Measurements from ENCODE around the gene EIPR1.

EIPR1 gene

GRCh38 chr2:3253913-3254441, 123.6 kb downstream of the EIPR1 start:
- peaks cover 2% of the 10 kb centered on the region for H3K9me3 ChIP-seq (ENCODE audit: low read length)
- H3K4me1 ChIP-seq (ENCODE audit: insufficient read depth, low read length): peaks cover 24% of the 10 kb centered on the region
- H3K4me3 ChIP-seq (ENCODE audit: low read length): no peak overlapping the region
- H3K36me3 ChIP-seq (ENCODE audit: insufficient read depth, low read length): no peaks in the 10 kb centered on the region
- H2AFZ ChIP-seq (ENCODE audit: low read depth, low read length): no peak overlapping the region
- no peaks in the 10 kb centered on the region for H3K27me3 ChIP-seq (ENCODE audit: insufficient read depth, low read length)

- peaks cover 13% of the 10 kb centered on the region for H3K4me1 ChIP-seq (ENCODE audit: insufficient read depth, low read length)
- H3K27me3 ChIP-seq (ENCODE audit: insufficient read depth, low read length): no peaks in the 10 kb centered on the region
- no peak overlapping the region for H3K4me3 ChIP-seq (ENCODE audit: low read length)
- H3K9me3 ChIP-seq (ENCODE audit: low read length): peaks cover 4% of the 10 kb centered on the region
- no peak overlapping the region for H2AFZ ChIP-seq (ENCODE audit: low read depth, low read length)
- no peaks in the 10 kb centered on the region for H3K36me3 ChIP-seq (ENCODE audit: insufficient read depth, low read length)
Observed at GRCh38 chr2:3251946-3252345, 125.7 kb downstream of the EIPR1 start.

DNA sequence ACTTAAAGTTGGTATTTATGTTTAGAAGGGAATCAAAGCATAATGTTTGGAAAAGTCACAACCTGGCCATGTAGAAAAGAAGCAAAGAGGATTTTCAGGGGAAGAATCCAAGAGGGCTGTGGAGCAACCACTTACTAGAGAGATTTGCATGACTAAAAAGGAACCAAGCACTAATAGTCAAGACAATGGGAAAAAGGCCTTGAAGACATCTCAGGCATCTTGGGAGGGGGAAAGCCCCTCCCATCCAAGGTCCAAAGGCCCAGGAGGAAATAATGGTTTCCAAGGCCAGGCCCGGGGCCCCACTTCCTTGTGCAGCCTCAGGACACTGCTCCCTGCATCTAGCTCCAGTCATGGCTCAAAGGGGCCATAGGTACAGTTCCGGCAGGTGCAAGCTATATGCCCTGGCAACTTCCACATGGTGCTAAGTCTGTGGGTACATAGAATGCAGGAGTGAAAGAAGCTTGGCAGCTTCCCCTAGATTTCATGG, 128.1 kb downstream of the EIPR1 start:
- H3K4me3 ChIP-seq (ENCODE audit: low read length): no peak overlapping the region
- H3K4me1 ChIP-seq (ENCODE audit: insufficient read depth, low read length): no peaks in the 10 kb centered on the region
- H2AFZ ChIP-seq (ENCODE audit: low read depth, low read length): no peak overlapping the region
- peaks cover 4% of the 10 kb centered on the region for H3K9me3 ChIP-seq (ENCODE audit: low read length)
- H3K27me3 ChIP-seq (ENCODE audit: insufficient read depth, low read length): no peaks in the 10 kb centered on the region
- H3K36me3 ChIP-seq (ENCODE audit: insufficient read depth, low read length): no peaks in the 10 kb centered on the region

DNA sequence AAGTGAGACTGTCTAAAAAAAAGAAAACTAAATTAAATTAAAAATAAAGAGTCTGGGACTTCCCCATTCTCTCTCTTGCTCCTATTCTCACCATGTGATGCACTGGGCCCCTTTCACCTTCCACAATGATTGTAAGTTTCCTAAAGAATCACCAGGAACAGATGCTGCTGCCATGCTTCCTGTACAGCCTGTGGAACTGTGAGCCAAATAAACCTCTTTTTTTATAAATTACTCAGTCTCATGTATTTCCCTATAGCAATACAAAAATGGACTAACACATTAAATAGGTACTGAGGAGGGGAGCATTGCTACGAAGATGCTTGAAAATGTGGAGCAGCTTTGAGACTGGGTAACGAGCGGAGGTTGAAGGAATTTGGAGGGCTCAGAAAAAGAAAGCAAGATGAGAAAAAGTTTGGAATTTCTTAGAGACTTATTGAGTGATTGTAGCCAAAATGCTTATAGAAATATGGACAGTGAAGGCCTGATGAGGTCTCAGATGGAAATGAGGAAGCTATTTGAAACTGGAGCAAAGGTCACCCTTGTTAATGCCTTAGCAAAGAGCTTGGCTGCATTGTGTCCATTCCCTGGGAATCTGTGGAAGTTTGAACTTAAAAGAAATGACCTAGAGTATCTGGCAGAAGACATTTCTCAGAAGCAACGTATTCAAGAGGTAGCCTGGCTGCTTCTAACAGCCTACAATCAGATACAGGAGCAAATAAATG, 128.7 kb downstream of the EIPR1 start:
- Histone ChIP-seq H3K4me1 (ENCODE audit: insufficient read depth, low read length) (no peaks in the 10 kb centered on the region), H3K27me3 (ENCODE audit: insufficient read depth, low read length) (no peaks in the 10 kb centered on the region), H2AFZ (ENCODE audit: low read depth, low read length) (no peak overlapping the region), H3K36me3 (ENCODE audit: insufficient read depth, low read length) (no peaks in the 10 kb centered on the region), H3K9me3 (ENCODE audit: low read length) (peaks cover 4% of the 10 kb centered on the region), H3K4me3 (ENCODE audit: low read length) (no peak overlapping the region)

DNA sequence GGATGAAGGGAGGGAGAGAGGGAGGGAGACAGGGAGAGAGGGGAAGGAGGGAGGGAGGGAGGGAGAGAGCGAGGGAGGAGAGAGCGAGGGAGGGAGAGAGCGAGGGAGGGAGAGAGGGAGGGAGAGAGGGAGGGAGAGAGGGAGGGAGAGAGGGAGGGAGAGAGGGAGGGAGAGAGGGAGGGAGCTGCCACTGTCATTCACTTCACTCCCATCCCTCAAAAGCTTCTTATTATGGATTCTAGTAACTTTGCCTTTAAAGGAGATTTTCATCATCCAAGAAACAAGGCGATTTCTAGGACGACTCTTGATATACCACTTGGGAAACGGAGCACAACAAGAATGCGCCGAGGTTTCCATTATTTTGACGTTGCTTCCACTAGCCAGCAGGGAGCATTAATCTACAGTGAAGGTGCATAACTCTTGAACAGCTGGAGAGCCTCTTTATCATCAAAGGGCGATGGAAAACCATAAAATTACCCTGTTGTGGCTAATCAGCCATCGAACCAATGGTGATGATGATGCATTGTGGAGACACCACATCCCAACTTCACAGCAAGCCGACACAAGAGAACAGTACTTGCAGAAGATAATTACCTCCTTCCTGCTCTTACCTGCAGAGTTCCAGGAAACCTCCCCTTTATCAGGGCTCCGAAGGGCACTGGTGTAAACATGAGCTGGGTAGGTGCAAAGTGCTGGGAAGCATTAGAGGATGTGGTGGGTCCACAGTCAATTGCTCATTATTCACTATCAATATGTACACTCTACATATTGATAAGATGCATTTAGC, 130.5 kb downstream of the EIPR1 start:
- Histone ChIP-seq H3K4me3 (ENCODE audit: low read length) (no peak overlapping the region), H2AFZ (ENCODE audit: low read depth, low read length) (no peak overlapping the region), H3K36me3 (ENCODE audit: insufficient read depth, low read length) (no peaks in the 10 kb centered on the region), H3K9me3 (ENCODE audit: low read length) (peaks cover 4% of the 10 kb centered on the region), H3K4me1 (ENCODE audit: insufficient read depth, low read length) (no peaks in the 10 kb centered on the region), H3K27me3 (ENCODE audit: insufficient read depth, low read length) (no peaks in the 10 kb centered on the region)

GRCh38 chr2:3246406-3246805, 131.2 kb downstream of the EIPR1 start:
- no peak overlapping the region for H3K4me3 ChIP-seq (ENCODE audit: low read length)

GRCh38 chr2:3244486-3244885, 133.1 kb downstream of the EIPR1 start:
- Histone ChIP-seq H3K27me3 (ENCODE audit: insufficient read depth, low read length) (no peaks in the 10 kb centered on the region), H3K36me3 (ENCODE audit: insufficient read depth, low read length) (no peaks in the 10 kb centered on the region), H3K4me1 (ENCODE audit: insufficient read depth, low read length) (no peaks in the 10 kb centered on the region), H3K9me3 (ENCODE audit: low read length) (peaks cover 2% of the 10 kb centered on the region), H3K4me3 (ENCODE audit: low read length) (no peak overlapping the region), H2AFZ (ENCODE audit: low read depth, low read length) (no peak overlapping the region)

More at GRCh38 chr2:3246406-3246805, 131.2 kb downstream of the EIPR1 start:
- Histone ChIP-seq H3K4me1 (ENCODE audit: insufficient read depth, low read length) (no peaks in the 10 kb centered on the region), H3K36me3 (ENCODE audit: insufficient read depth, low read length) (no peaks in the 10 kb centered on the region), H2AFZ (ENCODE audit: low read depth, low read length) (no peak overlapping the region), H3K9me3 (ENCODE audit: low read length) (peaks cover 4% of the 10 kb centered on the region), H3K27me3 (ENCODE audit: insufficient read depth, low read length) (no peaks in the 10 kb centered on the region)

GRCh38 chr2:3243804-3244203, 133.8 kb downstream of the EIPR1 start:
- Histone ChIP-seq H3K4me1 (ENCODE audit: insufficient read depth, low read length) (no peaks in the 10 kb centered on the region), H3K9me3 (ENCODE audit: low read length) (peaks cover 2% of the 10 kb centered on the region), H3K27me3 (ENCODE audit: insufficient read depth, low read length) (no peaks in the 10 kb centered on the region), H3K4me3 (ENCODE audit: low read length) (no peak overlapping the region), H2AFZ (ENCODE audit: low read depth, low read length) (no peak overlapping the region), H3K36me3 (ENCODE audit: insufficient read depth, low read length) (no peaks in the 10 kb centered on the region)

GRCh38 chr2:3242747-3243369, 134.8 kb downstream of the EIPR1 start:
- Histone ChIP-seq H3K4me1 (ENCODE audit: insufficient read depth, low read length) (no peaks in the 10 kb centered on the region), H2AFZ (ENCODE audit: low read depth, low read length) (no peak overlapping the region), H3K27me3 (ENCODE audit: insufficient read depth, low read length) (no peaks in the 10 kb centered on the region), H3K36me3 (ENCODE audit: insufficient read depth, low read length) (no peaks in the 10 kb centered on the region), H3K9me3 (ENCODE audit: low read length) (peaks cover 2% of the 10 kb centered on the region), H3K4me3 (ENCODE audit: low read length) (no peak overlapping the region)

GRCh38 chr2:3241971-3242746, 135.5 kb downstream of the EIPR1 start:
- no peaks in the 10 kb centered on the region for H3K9me3 ChIP-seq (ENCODE audit: low read length)

DNA sequence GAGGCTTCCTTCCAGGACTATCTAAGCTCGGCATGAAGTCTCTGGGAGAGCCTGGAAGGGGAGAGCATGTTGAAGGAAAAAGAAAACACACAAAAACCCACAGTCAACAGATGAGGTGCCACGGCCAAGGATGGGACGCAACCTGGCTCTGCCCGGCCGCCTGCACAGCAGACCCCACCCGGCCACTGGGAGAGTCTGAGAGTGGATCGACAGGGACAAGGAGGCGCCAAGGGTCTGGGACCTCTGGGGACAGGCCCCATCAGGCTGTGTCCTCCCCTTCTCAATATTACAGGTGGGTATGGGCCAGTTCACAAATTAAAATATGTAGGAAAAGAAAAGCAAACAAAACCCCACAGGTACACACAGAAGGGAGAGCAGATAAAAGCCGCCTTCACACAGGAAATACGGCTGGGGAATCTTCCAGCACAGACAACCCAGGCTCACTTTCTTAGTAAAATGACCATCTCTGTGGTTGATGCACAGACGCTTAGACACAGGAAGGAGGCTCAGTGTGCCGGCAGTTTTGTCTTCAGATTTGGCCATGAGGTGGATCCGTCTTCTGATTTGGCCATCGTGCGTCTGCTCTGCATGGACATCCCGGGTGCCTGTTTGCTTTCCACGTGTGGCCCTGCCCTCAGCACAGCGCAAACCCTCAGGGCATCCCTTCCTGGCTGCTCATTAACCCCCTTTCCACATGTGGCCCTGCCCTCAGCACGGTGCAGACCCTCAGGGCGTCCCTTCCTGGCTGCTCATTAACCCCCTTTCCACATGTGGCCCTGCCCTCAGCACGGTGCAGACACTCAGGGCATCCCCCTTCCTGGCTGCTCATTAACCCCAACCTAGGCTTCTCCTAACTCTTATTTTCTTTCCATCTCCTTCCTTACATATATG, 138.4 kb downstream of the EIPR1 start:
- Histone ChIP-seq H2AFZ (ENCODE audit: low read depth, low read length) (no peak overlapping the region), H3K4me1 (ENCODE audit: insufficient read depth, low read length) (no peaks in the 10 kb centered on the region), H3K36me3 (ENCODE audit: insufficient read depth, low read length) (no peaks in the 10 kb centered on the region), H3K4me3 (ENCODE audit: low read length) (no peak overlapping the region), H3K27me3 (ENCODE audit: insufficient read depth, low read length) (no peaks in the 10 kb centered on the region), H3K9me3 (ENCODE audit: low read length) (no peaks in the 10 kb centered on the region)

More at GRCh38 chr2:3241971-3242746, 135.5 kb downstream of the EIPR1 start:
- no peak overlapping the region for H3K4me3 ChIP-seq (ENCODE audit: low read length)
- H3K36me3 ChIP-seq (ENCODE audit: insufficient read depth, low read length): no peaks in the 10 kb centered on the region
- H3K27me3 ChIP-seq (ENCODE audit: insufficient read depth, low read length): no peaks in the 10 kb centered on the region
- no peaks in the 10 kb centered on the region for H3K4me1 ChIP-seq (ENCODE audit: insufficient read depth, low read length)
- no peak overlapping the region for H2AFZ ChIP-seq (ENCODE audit: low read depth, low read length)
